Spleen (tissue), 7 donors: ENCODE data around the gene RPEL1.

Experiments used
- POLR2A ChIP-seq, 3 donors: fragments of 450-650 bp; IDR thresholded peaks; one replicate each; pipeline ENCODE4 v1.5.1; 2017; ENCODE audit warnings: antibody characterized with exemption in 3 of 3, mild to moderate bottlenecking in 1 of 3
- TF ChIP-seq, protein P1 (sequence below), 11 experiments: fragments of 200-600 bp in 7 of 11; fragments of 450-650 bp in 4 of 11; sonication (generic) in 4 of 11; IDR thresholded peaks in 8 of 11; conservative IDR thresholded peaks in 3 of 11; 1 replicate in 7 of 11; 2 replicates in 4 of 11; pipeline versions ENCODE4 v1.4.0 to v1.8.0; 2016 to 2021; ENCODE audit warnings: antibody characterized with exemption in 11 of 11, inconsistent platforms in 4 of 11, mild to moderate bottlenecking in 1 of 11
- donor health status: DM: no; HTN: no; CAD: no; lungs with moderate emphysema.
- donor health status: DM: no; HTN: no; CAD: no.
- donor health status: DM: no; HTN: no; CAD: no.

DNA sequence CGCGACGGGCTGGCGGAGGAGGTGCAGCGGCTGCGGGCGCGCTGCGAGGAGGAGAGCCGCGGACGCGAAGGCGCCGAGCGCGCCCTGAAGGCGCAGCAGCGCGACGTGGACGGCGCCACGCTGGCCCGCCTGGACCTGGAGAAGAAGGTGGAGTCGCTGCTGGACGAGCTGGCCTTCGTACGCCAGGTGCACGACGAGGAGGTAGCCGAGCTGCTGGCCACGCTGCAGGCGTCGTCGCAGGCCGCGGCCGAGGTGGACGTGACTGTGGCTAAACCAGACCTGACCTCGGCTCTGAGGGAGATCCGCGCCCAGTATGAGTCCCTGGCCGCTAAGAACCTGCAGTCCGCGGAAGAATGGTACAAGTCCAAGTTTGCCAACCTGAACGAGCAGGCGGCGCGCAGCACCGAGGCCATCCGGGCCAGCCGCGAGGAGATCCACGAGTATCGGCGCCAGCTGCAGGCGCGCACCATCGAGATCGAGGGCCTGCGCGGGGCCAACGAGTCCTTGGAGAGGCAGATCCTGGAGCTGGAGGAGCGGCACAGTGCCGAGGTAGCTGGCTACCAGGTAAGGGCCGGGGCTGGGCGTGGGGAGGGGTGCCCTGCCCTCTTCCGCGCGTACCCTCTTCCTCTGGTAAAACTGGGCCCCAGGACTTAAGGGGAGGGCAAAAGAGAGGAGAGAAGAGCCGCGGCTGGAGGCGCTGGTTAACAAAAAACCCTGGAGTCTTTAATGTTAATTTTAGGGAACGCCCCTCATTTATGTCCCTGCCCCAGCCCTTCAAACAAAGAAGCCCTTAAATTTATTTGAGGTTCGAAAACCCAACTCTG lies 32.2 kb downstream of the RPEL1 start:
- TF ChIP-seq, protein P1, sequence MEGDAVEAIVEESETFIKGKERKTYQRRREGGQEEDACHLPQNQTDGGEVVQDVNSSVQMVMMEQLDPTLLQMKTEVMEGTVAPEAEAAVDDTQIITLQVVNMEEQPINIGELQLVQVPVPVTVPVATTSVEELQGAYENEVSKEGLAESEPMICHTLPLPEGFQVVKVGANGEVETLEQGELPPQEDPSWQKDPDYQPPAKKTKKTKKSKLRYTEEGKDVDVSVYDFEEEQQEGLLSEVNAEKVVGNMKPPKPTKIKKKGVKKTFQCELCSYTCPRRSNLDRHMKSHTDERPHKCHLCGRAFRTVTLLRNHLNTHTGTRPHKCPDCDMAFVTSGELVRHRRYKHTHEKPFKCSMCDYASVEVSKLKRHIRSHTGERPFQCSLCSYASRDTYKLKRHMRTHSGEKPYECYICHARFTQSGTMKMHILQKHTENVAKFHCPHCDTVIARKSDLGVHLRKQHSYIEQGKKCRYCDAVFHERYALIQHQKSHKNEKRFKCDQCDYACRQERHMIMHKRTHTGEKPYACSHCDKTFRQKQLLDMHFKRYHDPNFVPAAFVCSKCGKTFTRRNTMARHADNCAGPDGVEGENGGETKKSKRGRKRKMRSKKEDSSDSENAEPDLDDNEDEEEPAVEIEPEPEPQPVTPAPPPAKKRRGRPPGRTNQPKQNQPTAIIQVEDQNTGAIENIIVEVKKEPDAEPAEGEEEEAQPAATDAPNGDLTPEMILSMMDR (IDR thresholded peaks at IDR 0.05 in 8 of 11, conservative IDR thresholded peaks at IDR 0.05 in 3 of 11): no peak
- no peak for TF ChIP-seq POLR2A (IDR thresholded peaks at IDR 0.05)
